OCI-LY1 (cell line): ENCODE data around the gene GANC.

Experiments used
- CTCF ChIP-seq: fragments of 200-600 bp; sonication (generic), shearing (Covaris generic); IDR thresholded peaks from 2 replicates; pipeline ENCODE4 v1.5.1; 2017; ENCODE audit warnings: mild to moderate bottlenecking, antibody characterized with exemption, low read length, moderate library complexity, mixed read lengths
- EZH2 ChIP-seq: fragments of 200-600 bp; sonication (generic), shearing (Covaris generic); IDR thresholded peaks from 2 replicates; pipeline ENCODE4 v1.8.0; 2017; ENCODE audit warnings: borderline replicate concordance, mixed run types, mild to moderate bottlenecking, antibody characterized with exemption, low read length, moderate library complexity, mixed read lengths

DNA sequence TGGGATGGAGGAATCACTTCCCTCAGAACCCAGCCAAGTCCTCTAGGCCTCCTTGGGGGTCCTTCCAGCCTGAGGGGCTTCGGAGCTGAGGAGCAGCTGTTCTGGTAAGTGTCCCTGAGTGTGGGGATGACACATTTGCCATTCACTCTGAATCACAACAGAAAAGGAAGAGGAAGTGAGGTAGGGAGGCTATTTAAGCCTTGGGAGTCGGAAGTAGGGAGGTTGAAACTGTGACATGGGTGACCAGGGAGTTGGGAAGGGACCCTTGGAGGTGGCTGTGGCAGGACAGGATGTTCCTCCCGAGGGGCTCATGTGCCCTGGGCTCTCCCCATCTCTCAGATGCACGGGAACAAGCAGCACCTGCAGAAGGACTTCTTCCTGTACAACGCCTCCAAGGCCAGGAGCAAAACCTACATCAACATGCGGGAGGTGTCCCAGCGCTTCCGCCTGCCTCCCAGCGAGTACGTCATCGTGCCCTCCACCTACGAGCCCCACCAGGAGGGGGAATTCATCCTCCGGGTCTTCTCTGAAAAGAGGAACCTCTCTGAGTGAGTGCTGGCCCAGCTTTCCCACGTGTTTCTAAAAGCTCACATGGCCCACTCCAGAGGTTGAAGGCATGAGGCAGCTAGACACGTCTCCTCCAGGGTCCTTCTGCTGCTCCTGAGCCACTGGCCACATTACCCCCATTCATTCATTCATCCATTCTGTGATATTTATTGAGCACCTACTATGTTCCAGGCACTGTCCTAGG, 129.6 kb downstream of the GANC start:
- TF ChIP-seq CTCF (no peak), EZH2 (no peak)
